Neural cell (in vitro differentiated cells): Measurements from ENCODE around the gene CXADR. TPM values are rescaled to one million over a fixed set of nuclear protein-coding genes. Genes with fewer than 3 reads are reported as not detected.

Experiments
- H2AFZ ChIP-seq: fragments of 200-600, 300-800 bp; sonication (generic), shearing (Covaris generic); 2 replicates; pipeline ENCODE4 v1.6.0; 2014; ENCODE audit warnings: low read depth, mild to moderate bottlenecking, antibody characterized with exemption, low read length, moderate library complexity
- H3F3A ChIP-seq: fragments of 200-600 bp; shearing (Covaris generic); 2 replicates; pipeline ENCODE4 v1.6.1; 2016; ENCODE audit warnings: mild to moderate bottlenecking, moderate library complexity, mixed read lengths, antibody characterized with exemption, low read length; ENCODE audit not compliant: insufficient read depth, poor library complexity, severe bottlenecking
- H3K27ac ChIP-seq: fragments of 200-600, 300-800 bp; sonication (generic), shearing (Covaris generic); 2 replicates; pipeline ENCODE4 v1.5.1; 2014; ENCODE audit warnings: mild to moderate bottlenecking, low read length, moderate library complexity
- H3K27me3 ChIP-seq: fragments of 300-800, 200-600 bp; sonication (generic), shearing (Covaris generic); 2 replicates; pipeline ENCODE4 v1.6.0; 2014; ENCODE audit warnings: mild to moderate bottlenecking, low read depth, low read length, moderate library complexity; ENCODE audit not compliant: insufficient read depth
- H3K36me3 ChIP-seq: fragments of 300-800, 200-600 bp; sonication (generic), shearing (Covaris generic); 2 replicates; pipeline ENCODE4 v1.5.1; 2014; ENCODE audit warnings: mild to moderate bottlenecking, antibody characterized with exemption, low read length, moderate library complexity; ENCODE audit not compliant: insufficient read depth
- H3K4me2 ChIP-seq: fragments of 300-800, 200-600 bp; sonication (generic), shearing (Covaris generic); 2 replicates; pipeline ENCODE4 v1.6.0; 2014; ENCODE audit warnings: mild to moderate bottlenecking, low read length
- H3K4me3 ChIP-seq: fragments of 300-800, 200-600 bp; sonication (generic), shearing (Covaris generic); 2 replicates; pipeline ENCODE4 v1.5.1; 2014; ENCODE audit warnings: mild to moderate bottlenecking, low read length, moderate library complexity
- H3K79me2 ChIP-seq: fragments of 200-600 bp; shearing (Covaris generic); replicated peaks from 2 replicates; pipeline ENCODE4 v1.6.0; 2014; ENCODE audit warnings: mild to moderate bottlenecking, low read length, moderate library complexity; ENCODE audit not compliant: insufficient read depth
- H3K9ac ChIP-seq: fragments of 300-800, 200-600 bp; sonication (generic), shearing (Covaris generic); 2 replicates; pipeline ENCODE4 v1.6.1; 2016; ENCODE audit warnings: mild to moderate bottlenecking, low read length, mixed read lengths
- H3K9me2 ChIP-seq: fragments of 200-600 bp; shearing (Covaris generic); 2 replicates; pipeline ENCODE4 v1.6.1; 2016; ENCODE audit warnings: mild to moderate bottlenecking, low read length, mixed read lengths; ENCODE audit not compliant: insufficient read depth
- H3K9me3 ChIP-seq: fragments of 200-600, 300-800 bp; sonication (generic), shearing (Covaris generic); 2 replicates; pipeline ENCODE4 v1.6.1; 2016; ENCODE audit warnings: mild to moderate bottlenecking, mixed run types, low read length, moderate library complexity, mixed read lengths
- H4K20me1 ChIP-seq: fragments of 200-600 bp; shearing (Covaris generic); 2 replicates; pipeline ENCODE4 v1.6.1; 2016; ENCODE audit warnings: mild to moderate bottlenecking, mixed run types; ENCODE audit not compliant: insufficient read depth
- CTCF ChIP-seq: fragments of 450-650 bp; IDR thresholded peaks from 2 replicates; pipeline ENCODE4 v1.5.1; 2014; ENCODE audit warnings: antibody characterized with exemption, mild to moderate bottlenecking, moderate library complexity; ENCODE audit not compliant: poor library complexity, severe bottlenecking
- EP300 ChIP-seq: fragments of 450-650 bp; conservative IDR thresholded peaks from 2 replicates; pipeline ENCODE4 v1.6.1; 2014; ENCODE audit warnings: antibody characterized with exemption, mild to moderate bottlenecking, moderate library complexity; ENCODE audit not compliant: poor library complexity, severe bottlenecking
- EZH2 ChIP-seq: fragments of 200-600, 300-800 bp; shearing (Covaris generic), sonication (generic); IDR thresholded peaks from 2 replicates; pipeline ENCODE4 v1.6.1; 2014; ENCODE audit warnings: antibody characterized with exemption, low read length, borderline replicate concordance, mild to moderate bottlenecking; ENCODE audit not compliant: insufficient read depth, poor library complexity, severe bottlenecking
- MXI1 ChIP-seq: fragments of 450-650 bp; conservative IDR thresholded peaks from 2 replicates; pipeline ENCODE4 v1.6.1; 2014; ENCODE audit warnings: antibody characterized with exemption, mild to moderate bottlenecking; ENCODE audit not compliant: poor library complexity, severe bottlenecking
- POLR2AphosphoS5 ChIP-seq: IDR thresholded peaks from 2 replicates; pipeline ENCODE4 v1.6.1; 2012
- REST ChIP-seq: IDR thresholded peaks from 2 replicates; pipeline ENCODE4 v1.6.1; 2012; ENCODE audit warnings: borderline replicate concordance
- SMC3 ChIP-seq: fragments of 450-650 bp; conservative IDR thresholded peaks from 2 replicates; pipeline ENCODE4 v1.6.1; 2014; ENCODE audit warnings: antibody characterized with exemption, mild to moderate bottlenecking, moderate library complexity; ENCODE audit not compliant: poor library complexity
- TAF1 ChIP-seq: IDR thresholded peaks from 2 replicates; pipeline ENCODE4 v1.6.1; 2012; ENCODE audit warnings: low read depth
- polyA plus RNA-seq: library from polyadenylated mRNA; depleted of rRNA; stranded (reverse); fragments of >200 nt; gene quantifications from 2 replicates; pipeline ENCODE4 v1.2.3, GENCODE V29; 2014
- small RNA-seq, 3 experiments: library from RNA; depleted of rRNA; stranded (forward); fragments of <200 nt; gene quantifications; one replicate each; pipeline ENCODE3, GENCODE V24; 2012

CXADR gene
- polyA plus RNA-seq, 1 donor from 2014 or later = 175 TPM

- Histone ChIP-seq H3K27me3 (no peaks in the 10 kb centered on the region), H3F3A (no peaks in the 10 kb centered on the region), H3K4me2 (no peak overlapping the region), H3K36me3 (no peaks in the 10 kb centered on the region), H3K79me2 (no peaks in the 10 kb centered on the region), H3K9me2 (no peaks in the 10 kb centered on the region), H2AFZ (no peak overlapping the region), H4K20me1 (no peaks in the 10 kb centered on the region), H3K9ac (no peak overlapping the region), H3K27ac (no peak overlapping the region), H3K9me3 (no peaks in the 10 kb centered on the region), H3K4me3 (no peak overlapping the region)
- TF ChIP-seq EP300 (no peak), MXI1 (no peak), EZH2 (no peak), CTCF (no peak), POLR2AphosphoS5 (no peak), REST (no peak), SMC3 (no peak), TAF1 (no peak)
Observed at GRCh38 chr21:17640821-17641220, 128.0 kb downstream of the CXADR start.

Small RNA genes lying within 50 kb of the gene (small RNA-seq; reads per million reads assigned to genes)
- gene RF00019 (0 to 1.2 (median 0) reads per million in 3 experiments), gene RN7SL163P (0 reads per million in 3 experiments), gene RPL39P40 (0 reads per million in 3 experiments)

Other genes with a start within 250 kb of the CXADR start
- gene BTG3, start 99.9 kb downstream of the CXADR start, polyA plus RNA-seq = 38.5 and 39.1 TPM in 2 replicates